Esophagus muscularis mucosa (tissue), 4 donors: ENCODE data around the gene BPTF.

Experiments
- EP300 ChIP-seq: sonication (generic); formaldehyde crosslinking; IDR thresholded peaks from one replicate; pipeline ENCODE4 v1.6.1; 2017; ENCODE audit warnings: antibody characterized with exemption
- POLR2A ChIP-seq: fragments of 450-650 bp; IDR thresholded peaks from one replicate; pipeline ENCODE4 v1.6.1; 2017; ENCODE audit warnings: antibody characterized with exemption, moderate library complexity, mild to moderate bottlenecking, low read depth
- POLR2AphosphoS5 ChIP-seq, 2 donors: sonication (generic); formaldehyde crosslinking; IDR thresholded peaks; one replicate each; pipeline ENCODE4 v1.6.1; 2017; ENCODE audit warnings: antibody characterized with exemption in 2 of 2
- TF ChIP-seq, protein P1 (sequence below), 3 experiments: fragments of 200-600 bp in 2 of 3; fragments of 450-650 bp in 1 of 3; sonication (generic) in 2 of 3; IDR thresholded peaks; one replicate each; pipeline ENCODE4 v1.5.1; 2017 to 2019; ENCODE audit warnings: antibody characterized with exemption in 3 of 3, mild to moderate bottlenecking in 2 of 3, moderate library complexity in 1 of 3

GRCh38 chr17:68020409-68020756 is 195.1 kb downstream of the BPTF start:
- TF ChIP-seq POLR2A (no peak), EP300 (no peak), POLR2AphosphoS5 (IDR thresholded peaks at IDR 0.05) (no peak)
- TF ChIP-seq, protein P1, sequence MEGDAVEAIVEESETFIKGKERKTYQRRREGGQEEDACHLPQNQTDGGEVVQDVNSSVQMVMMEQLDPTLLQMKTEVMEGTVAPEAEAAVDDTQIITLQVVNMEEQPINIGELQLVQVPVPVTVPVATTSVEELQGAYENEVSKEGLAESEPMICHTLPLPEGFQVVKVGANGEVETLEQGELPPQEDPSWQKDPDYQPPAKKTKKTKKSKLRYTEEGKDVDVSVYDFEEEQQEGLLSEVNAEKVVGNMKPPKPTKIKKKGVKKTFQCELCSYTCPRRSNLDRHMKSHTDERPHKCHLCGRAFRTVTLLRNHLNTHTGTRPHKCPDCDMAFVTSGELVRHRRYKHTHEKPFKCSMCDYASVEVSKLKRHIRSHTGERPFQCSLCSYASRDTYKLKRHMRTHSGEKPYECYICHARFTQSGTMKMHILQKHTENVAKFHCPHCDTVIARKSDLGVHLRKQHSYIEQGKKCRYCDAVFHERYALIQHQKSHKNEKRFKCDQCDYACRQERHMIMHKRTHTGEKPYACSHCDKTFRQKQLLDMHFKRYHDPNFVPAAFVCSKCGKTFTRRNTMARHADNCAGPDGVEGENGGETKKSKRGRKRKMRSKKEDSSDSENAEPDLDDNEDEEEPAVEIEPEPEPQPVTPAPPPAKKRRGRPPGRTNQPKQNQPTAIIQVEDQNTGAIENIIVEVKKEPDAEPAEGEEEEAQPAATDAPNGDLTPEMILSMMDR (IDR thresholded peaks at IDR 0.05) = no peak
